Measurements from ENCODE around the gene NME4.

GRCh38 chr16:442976-443375 lies 46.0 kb downstream of the NME4 start:
- TF ChIP-seq CTCF (conservative IDR thresholded peaks at IDR 0.05): no peak
- no peak for TF ChIP-seq EZH2 (IDR thresholded peaks at IDR 0.05; ENCODE audit: low read depth)

Data from PC-9 (cell line).